Bronchial epithelial cell (primary cell): Measurements from ENCODE around the gene UPK3A. TPM values are rescaled to one million over a fixed set of nuclear protein-coding genes. Genes with fewer than 3 reads are reported as not detected.
A peak's percentile ranks its signal among the peaks of the same experiment; 100 is the strongest.

Source experiments
- DNase-seq: peaks from one replicate; pipeline ENCODE4 v3.0.0-alpha.2; 2010; ENCODE audit warnings: low read depth
- FAIRE-seq: peaks from 2 replicates; lab custom pipeline; 2011; peaks lifted over from hg19 to GRCh38; lab: Jason Lieb, UNC
- H3K27me3 ChIP-seq: 2 replicates; pipeline ENCODE4 v1.5.1; 2011; ENCODE audit warnings: low read length; ENCODE audit not compliant: control insufficient read depth, insufficient read depth
- H3K36me3 ChIP-seq: 2 replicates; pipeline ENCODE4 v1.5.1; 2011; ENCODE audit warnings: low read length; ENCODE audit not compliant: control insufficient read depth, insufficient read depth
- H3K4me3 ChIP-seq: 2 replicates; pipeline ENCODE4 v1.5.1; 2011; ENCODE audit warnings: mild to moderate bottlenecking, low read depth, low read length, control low read depth
- CTCF ChIP-seq: IDR thresholded peaks from 2 replicates; pipeline ENCODE4 v1.5.1; 2011; ENCODE audit warnings: mild to moderate bottlenecking, moderate library complexity, low read length, control low read depth, inconsistent platforms; ENCODE audit not compliant: insufficient read depth, severe bottlenecking
- total RNA-seq: library from RNA; depleted of rRNA; stranded (reverse); fragments of >200 nt; gene quantifications from 2 replicates; pipeline ENCODE4 v1.2.1, GENCODE V29; 2014

Gene UPK3A
- total RNA-seq, 1 donor from 2014 or later = not detected

GRCh38 chr22:45286854-45287551 lies 2.3 kb downstream of the UPK3A start:
- Histone ChIP-seq H3K36me3 (no peaks in the 10 kb centered on the region), H3K27me3 (peaks cover 9% of the 10 kb centered on the region), H3K4me3 (no peak overlapping the region)
- TF ChIP-seq CTCF = no peak
- DNase-seq (no peak), FAIRE-seq (no peak)

GRCh38 chr22:45290410-45290936 lies 5.7 kb downstream of the UPK3A start:
- H3K27me3 ChIP-seq = peaks cover 4% of the 10 kb centered on the region
- no peak overlapping the region for H3K4me3 ChIP-seq
- TF ChIP-seq CTCF = no peak
- H3K36me3 ChIP-seq = no peaks in the 10 kb centered on the region
- FAIRE-seq = no peak
- DNase-seq = peak; percentile 63

- Histone ChIP-seq H3K36me3 (no peaks in the 10 kb centered on the region), H3K27me3 (no peaks in the 10 kb centered on the region), H3K4me3 (no peak overlapping the region)
- no peak for TF ChIP-seq CTCF
- FAIRE-seq = peak; percentile 98
- DNase-seq = no peak
Observed at GRCh38 chr22:45291061-45291930, 6.5 kb downstream of the UPK3A start.

- FAIRE-seq (no peak), DNase-seq (no peak)
- no peak for TF ChIP-seq CTCF
- no peak overlapping the region for H3K4me3 ChIP-seq
- H3K36me3 ChIP-seq = no peaks in the 10 kb centered on the region
- H3K27me3 ChIP-seq = no peaks in the 10 kb centered on the region
Observed at GRCh38 chr22:45291931-45292290, 7.2 kb downstream of the UPK3A start.

- Histone ChIP-seq H3K27me3 (peaks cover 2% of the 10 kb centered on the region), H3K36me3 (no peaks in the 10 kb centered on the region), H3K4me3 (no peak overlapping the region)
- no peak for TF ChIP-seq CTCF
- DNase-seq = no peak
- no peak for FAIRE-seq
Observed at GRCh38 chr22:45292731-45293442, 8.1 kb downstream of the UPK3A start.
